PFSK-1 (cell line): ENCODE measurements around the gene IGFL4.

Source experiments
- FOXP2 ChIP-seq: optimal IDR thresholded peaks from 2 replicates; pipeline ENCODE3; 2011; ENCODE audit warnings: borderline replicate concordance, control low read depth, inconsistent platforms; ENCODE audit not compliant: insufficient read depth; ENCODE audit errors: extremely low read length, extremely low read depth
- POLR2AphosphoS5 ChIP-seq: IDR thresholded peaks from 2 replicates; pipeline ENCODE4 v1.6.1; 2012; ENCODE audit warnings: low read depth, mild to moderate bottlenecking, control low read depth, low read length, moderate library complexity
- SIN3A ChIP-seq: IDR thresholded peaks from 2 replicates; pipeline ENCODE4 v1.6.1; 2012; ENCODE audit warnings: mild to moderate bottlenecking, low read length, moderate library complexity, borderline replicate concordance; ENCODE audit not compliant: insufficient read depth
- TAF1 ChIP-seq: IDR thresholded peaks from 2 replicates; pipeline ENCODE4 v1.6.1; 2012; ENCODE audit warnings: low read length, control low read depth, borderline replicate concordance; ENCODE audit not compliant: insufficient read depth
- TF ChIP-seq, protein P1 (sequence below), 2 experiments: IDR thresholded peaks; 2 replicates each; pipeline versions ENCODE4 v1.6.1 to v1.8.0; 2011 to 2012; ENCODE audit warnings: low read depth in 2 of 2, low read length in 2 of 2, control low read depth in 1 of 2, inconsistent platforms in 1 of 2, mild to moderate bottlenecking in 1 of 2, moderate library complexity in 1 of 2; ENCODE audit not compliant: insufficient read depth in 1 of 2

IGFL4 gene

DNA sequence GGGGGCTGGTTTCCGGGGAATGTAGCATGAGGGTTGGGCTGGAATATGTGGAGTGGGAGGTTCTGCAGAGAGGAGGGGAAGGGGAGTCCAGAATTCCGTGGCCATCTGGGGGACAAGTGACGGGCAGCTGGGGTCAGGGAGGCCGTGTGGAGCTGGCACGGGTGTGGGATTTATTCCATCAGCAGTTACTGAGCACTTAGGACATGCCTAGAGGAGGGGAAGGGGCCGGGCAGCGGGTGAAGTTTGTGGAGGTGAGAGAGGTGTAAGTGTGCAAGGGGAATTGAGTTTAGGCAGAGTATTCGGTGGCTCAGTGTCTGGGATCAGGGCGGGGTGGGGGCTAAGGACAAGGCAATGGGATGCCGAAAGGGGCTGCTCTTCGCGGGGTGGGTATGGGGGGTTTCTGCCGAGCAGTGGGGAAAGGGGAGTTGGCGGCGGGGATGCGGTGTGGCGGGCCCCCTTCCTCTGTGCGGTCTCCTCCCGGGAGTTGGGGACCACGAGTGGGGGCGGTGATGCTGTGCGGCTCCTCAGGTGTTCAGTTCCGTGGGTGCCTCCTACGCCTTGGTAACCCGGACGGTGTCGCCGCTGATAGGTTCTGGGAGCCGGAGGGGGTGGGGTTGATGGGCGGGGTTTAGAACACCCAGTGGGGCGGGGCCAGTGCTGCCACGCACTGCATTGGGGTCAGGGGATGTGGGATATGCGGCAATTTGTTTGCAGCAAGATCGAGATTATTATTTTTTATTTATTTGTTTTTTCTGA is 40.1 kb downstream of the IGFL4 start:
- TF ChIP-seq FOXP2, result no peak

DNA sequence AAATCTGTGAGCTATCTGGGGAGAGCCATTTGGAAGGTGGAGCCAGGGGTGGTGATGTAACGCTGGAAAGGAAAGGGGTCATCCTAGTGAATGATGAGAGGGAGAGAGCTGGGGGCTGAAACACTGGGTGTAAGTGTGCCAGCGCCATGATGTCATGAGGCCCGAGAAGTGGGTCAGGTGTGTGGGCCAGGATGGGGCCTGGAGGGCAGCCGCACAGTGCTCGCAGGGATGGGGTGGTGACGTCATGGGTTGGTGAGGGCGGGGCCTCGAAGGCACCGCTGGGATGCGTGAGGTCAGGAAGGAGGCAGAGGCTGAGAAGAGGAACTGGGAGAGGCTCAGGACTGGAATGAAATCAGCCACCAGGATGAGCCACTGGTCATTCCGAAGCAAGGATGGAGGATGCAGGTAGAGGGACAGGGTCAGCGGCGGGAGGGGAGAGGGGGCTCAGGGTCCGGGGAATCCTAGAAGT is 41.1 kb downstream of the IGFL4 start:
- TF ChIP-seq, protein P1, sequence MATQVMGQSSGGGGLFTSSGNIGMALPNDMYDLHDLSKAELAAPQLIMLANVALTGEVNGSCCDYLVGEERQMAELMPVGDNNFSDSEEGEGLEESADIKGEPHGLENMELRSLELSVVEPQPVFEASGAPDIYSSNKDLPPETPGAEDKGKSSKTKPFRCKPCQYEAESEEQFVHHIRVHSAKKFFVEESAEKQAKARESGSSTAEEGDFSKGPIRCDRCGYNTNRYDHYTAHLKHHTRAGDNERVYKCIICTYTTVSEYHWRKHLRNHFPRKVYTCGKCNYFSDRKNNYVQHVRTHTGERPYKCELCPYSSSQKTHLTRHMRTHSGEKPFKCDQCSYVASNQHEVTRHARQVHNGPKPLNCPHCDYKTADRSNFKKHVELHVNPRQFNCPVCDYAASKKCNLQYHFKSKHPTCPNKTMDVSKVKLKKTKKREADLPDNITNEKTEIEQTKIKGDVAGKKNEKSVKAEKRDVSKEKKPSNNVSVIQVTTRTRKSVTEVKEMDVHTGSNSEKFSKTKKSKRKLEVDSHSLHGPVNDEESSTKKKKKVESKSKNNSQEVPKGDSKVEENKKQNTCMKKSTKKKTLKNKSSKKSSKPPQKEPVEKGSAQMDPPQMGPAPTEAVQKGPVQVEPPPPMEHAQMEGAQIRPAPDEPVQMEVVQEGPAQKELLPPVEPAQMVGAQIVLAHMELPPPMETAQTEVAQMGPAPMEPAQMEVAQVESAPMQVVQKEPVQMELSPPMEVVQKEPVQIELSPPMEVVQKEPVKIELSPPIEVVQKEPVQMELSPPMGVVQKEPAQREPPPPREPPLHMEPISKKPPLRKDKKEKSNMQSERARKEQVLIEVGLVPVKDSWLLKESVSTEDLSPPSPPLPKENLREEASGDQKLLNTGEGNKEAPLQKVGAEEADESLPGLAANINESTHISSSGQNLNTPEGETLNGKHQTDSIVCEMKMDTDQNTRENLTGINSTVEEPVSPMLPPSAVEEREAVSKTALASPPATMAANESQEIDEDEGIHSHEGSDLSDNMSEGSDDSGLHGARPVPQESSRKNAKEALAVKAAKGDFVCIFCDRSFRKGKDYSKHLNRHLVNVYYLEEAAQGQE (IDR thresholded peaks at IDR 0.05; ENCODE audit: insufficient read depth in 1 of 2, low read depth in 2 of 2, low read length in 2 of 2), result no peak
- no peak for TF ChIP-seq FOXP2
- TF ChIP-seq POLR2AphosphoS5, result no peak
- TF ChIP-seq TAF1, result no peak
- TF ChIP-seq SIN3A, result no peak

DNA sequence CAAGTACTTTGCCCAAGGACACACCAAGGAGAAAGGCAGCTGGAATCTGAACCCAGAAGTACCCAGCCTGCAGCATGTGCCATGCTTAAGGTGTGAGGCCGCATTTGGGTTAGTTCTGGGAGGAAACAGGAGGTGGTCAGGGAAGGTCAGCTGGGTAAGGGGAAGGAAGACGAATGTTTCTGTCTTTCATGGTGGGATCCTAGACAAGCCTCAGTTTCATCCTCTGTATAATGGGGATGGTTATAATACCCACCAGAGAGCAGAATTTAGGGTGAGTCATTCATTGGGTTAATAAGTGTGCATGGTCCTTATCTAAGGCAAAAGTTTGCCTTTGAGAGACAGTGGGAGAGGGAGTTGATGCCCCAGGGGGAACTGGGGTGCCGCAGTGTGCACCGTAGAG is 42.0 kb downstream of the IGFL4 start:
- TF ChIP-seq TAF1 (no peak), SIN3A (no peak), FOXP2 (no peak), POLR2AphosphoS5 (no peak)
- TF ChIP-seq, protein P1 (IDR thresholded peaks at IDR 0.05; ENCODE audit: insufficient read depth in 1 of 2, low read depth in 2 of 2, low read length in 2 of 2), result no peak

DNA sequence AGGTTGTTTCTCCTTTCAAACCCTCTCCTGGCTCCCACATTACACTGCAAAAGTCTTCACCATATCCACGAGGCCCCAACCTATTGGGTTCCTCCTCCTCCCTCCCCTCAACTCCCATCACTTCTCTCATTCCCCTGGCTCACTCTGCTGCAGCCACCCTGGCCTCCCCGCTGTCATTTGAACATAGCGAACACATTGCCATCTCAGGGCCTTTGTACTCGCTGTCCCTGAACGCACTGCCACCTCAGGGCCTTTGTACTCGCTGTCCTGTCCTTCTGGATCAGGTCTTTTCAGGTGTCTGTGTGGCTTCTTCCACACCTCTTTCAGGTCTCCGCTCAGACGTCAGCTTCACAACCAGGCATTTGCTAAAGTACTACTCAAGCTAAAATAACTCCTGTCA is 43.9 kb downstream of the IGFL4 start:
- TF ChIP-seq TAF1, result no peak
- no peak for TF ChIP-seq SIN3A
- TF ChIP-seq, protein P1 (IDR thresholded peaks at IDR 0.05; ENCODE audit: insufficient read depth in 1 of 2, low read depth in 2 of 2, low read length in 2 of 2), result no peak
- no peak for TF ChIP-seq FOXP2
- TF ChIP-seq POLR2AphosphoS5, result no peak

DNA sequence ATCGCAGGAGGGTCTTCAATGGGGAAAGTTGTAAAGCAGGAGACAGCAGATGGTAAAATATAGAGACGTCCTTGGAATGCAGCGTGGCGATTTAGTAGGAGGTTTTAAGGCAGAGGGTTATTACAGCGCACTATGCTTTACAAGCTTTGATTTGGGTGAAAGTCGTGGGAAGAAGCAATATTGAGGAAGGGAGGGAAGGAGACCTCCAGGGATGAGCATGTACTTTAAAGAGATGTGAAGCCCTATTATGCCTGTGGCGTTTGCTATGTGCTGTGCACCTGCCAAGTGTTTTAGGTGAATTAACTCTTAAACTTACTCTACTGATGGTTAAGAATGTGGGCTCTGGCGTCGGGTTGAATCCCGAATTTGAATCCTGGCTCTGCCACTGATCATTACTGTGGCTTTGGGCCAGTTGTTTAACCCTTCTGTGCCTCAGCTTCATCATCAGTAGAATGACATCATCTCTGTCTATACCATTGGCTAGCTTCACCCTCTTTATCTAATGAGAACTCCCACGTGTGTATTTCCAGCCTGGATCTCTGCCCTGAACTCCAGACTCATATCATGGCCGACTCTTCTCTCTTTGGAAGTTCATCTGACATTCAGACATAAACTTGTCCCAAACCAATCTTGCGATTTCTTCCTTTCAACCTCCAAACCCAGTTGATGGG is 45.0 kb downstream of the IGFL4 start:
- TF ChIP-seq FOXP2 (no peak), TAF1 (no peak), POLR2AphosphoS5 (no peak; the same call in 1 of the 2 replicates), SIN3A (no peak)
- TF ChIP-seq, protein P1 (IDR thresholded peaks at IDR 0.05; ENCODE audit: insufficient read depth in 1 of 2, low read depth in 2 of 2, low read length in 2 of 2), result no peak
